Measurements from ENCODE around the gene TNFRSF13B. TPM values are rescaled to one million over a fixed set of nuclear protein-coding genes. Genes with fewer than 3 reads are reported as not detected.
"Not testable (repeated sequence)": the region's sequence is repeated elsewhere in the genome, so short reads cannot be mapped to it uniquely, and the experiment has no call there.

Gene TNFRSF13B
- polyA plus RNA-seq, 3 donors = not detected

- no peak for DNase-seq
These were observed 45.1 kb downstream of the TNFRSF13B start for GRCh38 chr17:16926571-16927451.

GRCh38 chr17:16926061-16926511, 45.8 kb downstream of the TNFRSF13B start:
- no peak for DNase-seq

- no peak for DNase-seq
These were observed 46.4 kb downstream of the TNFRSF13B start for GRCh38 chr17:16925461-16926060.

GRCh38 chr17:16924696-16925440, 47.0 kb downstream of the TNFRSF13B start:
- DNase-seq = no peak

- DNase-seq = no peak
These were observed 47.8 kb downstream of the TNFRSF13B start for GRCh38 chr17:16923904-16924695.

- no peak for DNase-seq
These were observed 48.6 kb downstream of the TNFRSF13B start for GRCh38 chr17:16923097-16923903.

- DNase-seq = no peak
These were observed 49.4 kb downstream of the TNFRSF13B start for GRCh38 chr17:16922386-16923096.

- not testable (repeated sequence) for DNase-seq
These were observed 50.5 kb downstream of the TNFRSF13B start for GRCh38 chr17:16921451-16921850.

GRCh38 chr17:16920628-16921020, 51.3 kb downstream of the TNFRSF13B start:
- no peak for DNase-seq

GRCh38 chr17:16919663-16920627, 52.0 kb downstream of the TNFRSF13B start:
- no peak for DNase-seq

- DNase-seq = no peak
These were observed 53.5 kb downstream of the TNFRSF13B start for GRCh38 chr17:16918443-16918842.

- DNase-seq = no peak
These were observed 54.1 kb downstream of the TNFRSF13B start for GRCh38 chr17:16917671-16918394.

GRCh38 chr17:16916557-16916920, 55.4 kb downstream of the TNFRSF13B start:
- DNase-seq = no peak

- DNase-seq = no peak
These were observed 56.0 kb downstream of the TNFRSF13B start for GRCh38 chr17:16915752-16916556.

- no peak for DNase-seq
These were observed 58.5 kb downstream of the TNFRSF13B start for GRCh38 chr17:16913463-16913862.

GRCh38 chr17:16912021-16912962, 59.6 kb downstream of the TNFRSF13B start:
- DNase-seq = no peak
